Ovary (tissue), 3 donors: ENCODE measurements around the gene KLF13.

Source experiments
- POLR2A ChIP-seq: fragments of 450-650 bp; IDR thresholded peaks from one replicate; pipeline ENCODE4 v1.6.1; 2017; ENCODE audit warnings: antibody characterized with exemption, mild to moderate bottlenecking, moderate library complexity
- TF ChIP-seq, protein P1 (sequence below), 3 donors: fragments of 450-650 bp in 2 of 3; fragments of 200-600 bp in 1 of 3; IDR thresholded peaks; one replicate each; pipeline versions ENCODE4 v1.5.1 to v1.8.0; 2016 to 2022; ENCODE audit warnings: antibody characterized with exemption in 3 of 3, mild to moderate bottlenecking in 1 of 3
- donor health status: DM: no; HTN: no; CAD: no.

DNA sequence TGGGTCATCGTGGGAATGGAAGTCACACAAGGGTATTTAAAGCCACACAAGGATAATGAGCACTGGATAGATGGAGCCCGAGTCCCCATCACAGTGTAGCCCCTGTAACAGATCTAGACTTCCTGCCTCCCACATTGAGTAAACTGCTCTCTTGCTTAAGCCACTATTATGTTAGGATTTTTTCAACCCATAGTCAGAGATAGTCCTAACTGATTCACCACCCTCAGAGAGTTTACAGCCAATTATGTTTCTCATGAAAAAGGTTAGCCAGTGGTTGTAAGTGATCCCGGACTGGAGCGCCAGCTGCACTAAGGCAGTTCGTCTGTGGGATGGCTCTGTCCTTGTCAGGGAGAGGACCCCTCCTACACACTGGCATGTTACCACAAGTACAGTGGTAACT lies 77.0 kb downstream of the KLF13 start:
- TF ChIP-seq, protein P1, sequence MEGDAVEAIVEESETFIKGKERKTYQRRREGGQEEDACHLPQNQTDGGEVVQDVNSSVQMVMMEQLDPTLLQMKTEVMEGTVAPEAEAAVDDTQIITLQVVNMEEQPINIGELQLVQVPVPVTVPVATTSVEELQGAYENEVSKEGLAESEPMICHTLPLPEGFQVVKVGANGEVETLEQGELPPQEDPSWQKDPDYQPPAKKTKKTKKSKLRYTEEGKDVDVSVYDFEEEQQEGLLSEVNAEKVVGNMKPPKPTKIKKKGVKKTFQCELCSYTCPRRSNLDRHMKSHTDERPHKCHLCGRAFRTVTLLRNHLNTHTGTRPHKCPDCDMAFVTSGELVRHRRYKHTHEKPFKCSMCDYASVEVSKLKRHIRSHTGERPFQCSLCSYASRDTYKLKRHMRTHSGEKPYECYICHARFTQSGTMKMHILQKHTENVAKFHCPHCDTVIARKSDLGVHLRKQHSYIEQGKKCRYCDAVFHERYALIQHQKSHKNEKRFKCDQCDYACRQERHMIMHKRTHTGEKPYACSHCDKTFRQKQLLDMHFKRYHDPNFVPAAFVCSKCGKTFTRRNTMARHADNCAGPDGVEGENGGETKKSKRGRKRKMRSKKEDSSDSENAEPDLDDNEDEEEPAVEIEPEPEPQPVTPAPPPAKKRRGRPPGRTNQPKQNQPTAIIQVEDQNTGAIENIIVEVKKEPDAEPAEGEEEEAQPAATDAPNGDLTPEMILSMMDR (IDR thresholded peaks at IDR 0.05): no peak
- no peak for TF ChIP-seq POLR2A
